GM12878 (cell line): Measurements from ENCODE around the gene CALN1. TPM values are rescaled to one million over a fixed set of nuclear protein-coding genes. Genes with fewer than 3 reads are reported as not detected.

ENCODE experiments used
- ATAC-seq: fragments of 200-7000 bp; cut with Tn5 transposase; 3 replicates; pipeline ENCODE4 v1.9.1; 2020; ENCODE audit warnings: mild to moderate bottlenecking, moderate library complexity
- BruUV-seq: library from RNA; stranded (reverse); fragments of 400-500 nt; replicated peaks from 2 replicates; lab custom pipeline; 2021; lab: Mats Ljungman, UMichigan
- CTCF ChIA-PET: fragments of 300-600 bp; sonication (Branson Sonifier 250); formaldehyde crosslinking; extraction: SDS; loops from one replicate; lab custom pipeline; 2021; ENCODE audit warnings: inconsistent platforms; lab: Yijun Ruan, JAX
- POLR2A ChIA-PET: fragments of 350-600 bp; formaldehyde crosslinking; extraction: SDS; loops from one replicate; lab custom pipeline; 2021; ENCODE audit warnings: inconsistent platforms; lab: Charles Lee
- RAD21 ChIA-PET: fragments of 300-600 bp; sonication (Branson Sonifier 250); formaldehyde crosslinking; loops from one replicate; lab custom pipeline; 2023; ENCODE audit warnings: antibody characterized with exemption; ENCODE audit not compliant: unreplicated experiment; lab: Charles Lee
- SMC1A ChIA-PET: fragments of 300-600 bp; sonication (Branson Sonifier 250); formaldehyde crosslinking; loops from one replicate; lab custom pipeline; 2023; ENCODE audit not compliant: unreplicated experiment, uncharacterized antibody; lab: Charles Lee
- DNase-seq: peaks from one replicate; pipeline ENCODE4 v3.0.0-alpha.2; 2011; ENCODE audit warnings: low read depth, low spot score
- FAIRE-seq: peaks from 3 replicates; lab custom pipeline; 2011; peaks lifted over from hg19 to GRCh38; lab: Jason Lieb, UNC
- H2AFZ ChIP-seq: 2 replicates; pipeline ENCODE4 v1.6.0; 2011; ENCODE audit warnings: low read depth, low read length, control low read depth; ENCODE audit not compliant: control insufficient read depth
- H3K27ac ChIP-seq: 2 replicates; pipeline ENCODE4 v1.5.1; 2011; ENCODE audit warnings: control low read depth; ENCODE audit not compliant: control insufficient read depth, insufficient read depth
- H3K27me3 ChIP-seq, 2 experiments: replicated peaks in 1 of 2; 2 replicates each; pipeline versions ENCODE4 v1.6.0 to v1.6.1; 2011; ENCODE audit warnings: low read length in 1 of 2; ENCODE audit not compliant: control insufficient read depth in 2 of 2, insufficient read depth in 2 of 2
- H3K36me3 ChIP-seq, 2 experiments: 2 replicates each; pipeline ENCODE4 v1.5.1; 2011; ENCODE audit warnings: low read length in 1 of 2; ENCODE audit not compliant: control insufficient read depth in 2 of 2, insufficient read depth in 2 of 2
- H3K4me1 ChIP-seq: 2 replicates; pipeline ENCODE4 v1.6.1; 2011; ENCODE audit warnings: mild to moderate bottlenecking, low read length, moderate library complexity, mixed read lengths; ENCODE audit not compliant: control insufficient read depth, insufficient read depth
- H3K4me2 ChIP-seq: 2 replicates; pipeline ENCODE4 v1.6.0; 2011; ENCODE audit warnings: control low read depth; ENCODE audit not compliant: control insufficient read depth, insufficient read depth
- H3K4me3 ChIP-seq: fragments of 200-600 bp; sonication (generic); 2 replicates; pipeline ENCODE4 v1.5.1; 2016
- H3K79me2 ChIP-seq: 2 replicates; pipeline ENCODE4 v1.6.0; 2011; ENCODE audit warnings: low read length; ENCODE audit not compliant: control insufficient read depth, insufficient read depth
- H3K9ac ChIP-seq: 2 replicates; pipeline ENCODE4 v1.8.0; 2011; ENCODE audit warnings: low read length, control low read depth, mixed read lengths; ENCODE audit not compliant: control insufficient read depth, insufficient read depth
- H3K9me3 ChIP-seq: replicated peaks from 3 replicates; pipeline ENCODE4 v1.5.1; 2011; ENCODE audit warnings: mild to moderate bottlenecking, low read length; ENCODE audit not compliant: control insufficient read depth, insufficient read depth
- H4K20me1 ChIP-seq: 2 replicates; pipeline ENCODE4 v1.6.0; 2011; ENCODE audit not compliant: control insufficient read depth, insufficient read depth
- FOXK2 ChIP-seq: fragments of 450-650 bp; IDR thresholded peaks from 2 replicates; pipeline ENCODE4 v1.6.1; 2017; ENCODE audit warnings: mild to moderate bottlenecking, moderate library complexity
- POLR2AphosphoS5 ChIP-seq: IDR thresholded peaks from 2 replicates; pipeline ENCODE4 v1.6.1; 2011; ENCODE audit warnings: mild to moderate bottlenecking, low read length, inconsistent platforms
- PRDM15 ChIP-seq: fragments of 450-650 bp; formaldehyde crosslinking; IDR thresholded peaks from 2 replicates; pipeline ENCODE4 v1.4.0; 2020; ENCODE audit warnings: mild to moderate bottlenecking, moderate library complexity
- REST ChIP-seq: IDR thresholded peaks from 2 replicates; pipeline ENCODE4 v1.6.1; 2012; ENCODE audit warnings: mild to moderate bottlenecking, low read depth, low read length
- WRNIP1 ChIP-seq: IDR thresholded peaks from 2 replicates; pipeline ENCODE4 v1.6.1; 2011; ENCODE audit warnings: low read depth, low read length, improper control_type of control experiment, borderline replicate concordance
- ZBTB11 ChIP-seq: fragments of 450-650 bp; formaldehyde crosslinking; IDR thresholded peaks from 2 replicates; pipeline ENCODE4 v1.5.0; 2022; ENCODE audit warnings: mild to moderate bottlenecking, missing genetic modification characterization
- ZBTB40 ChIP-seq: fragments of 450-650 bp; IDR thresholded peaks from 2 replicates; pipeline ENCODE4 v1.6.1; 2016; ENCODE audit warnings: mild to moderate bottlenecking, moderate library complexity, borderline replicate concordance
- WGBS: methylation state at CpG from one replicate; pipeline ENCODE4 v1.1.6; 2016; ENCODE audit warnings: low lambda C conversion rate; ENCODE audit not compliant: insufficient replicate concordance, insufficient coverage; ENCODE audit errors: missing lambda C conversion rate; 5-methylcytosine and 5-hydroxymethylcytosine counted together
- in situ Hi-C: fragments of 300-500 bp; cut with MboI; formaldehyde crosslinking; loops from 9 replicates; pipeline ENCODE4 v1.14.3; 2018; ENCODE audit warnings: mixed read lengths
- intact Hi-C: fragments of 100-400 bp; cut with micrococcal nuclease; formaldehyde crosslinking; loops from one replicate; pipeline ENCODE4 v1.14.2; 2022; ENCODE audit not compliant: unreplicated experiment
- polyA plus RNA-seq, 11 experiments: library from polyadenylated mRNA; depleted of rRNA in 4 of 11; unstranded in 6 of 11; stranded (reverse) in 5 of 11; fragments of >200 nt; fragmentation: Nextera tagmentation in 4 of 11; fragmentation: Illumina TruSeq in 1 of 11; extraction: Ambion mirVana in 4 of 11; extraction: Trizol in 1 of 11; gene quantifications; 1 replicate in 1 of 11; 2 replicates in 10 of 11; pipeline versions ENCODE4 v1.2.1 to v1.2.3, GENCODE V29; 2011 to 2016; ENCODE audit warnings: inconsistent platforms in 2 of 11, missing spikeins in 2 of 11, low read depth in 1 of 11
- total RNA-seq, 4 experiments: library from RNA; depleted of rRNA in 3 of 4; stranded (reverse); fragments of >200 nt in 3 of 4; fragmentation: Illumina TruSeq in 1 of 4; extraction: Trizol in 1 of 4; gene quantifications; 2 replicates each; pipeline versions ENCODE4 v1.2.1 to v1.2.3, GENCODE V29; 2013 to 2021

The CALN1 gene
- total and polyA plus RNA-seq, 10 of the 15 experiments (the other 5 are each of a cell fraction or from before 2014, with no cell fraction given), result 0.48 to 15.3 (median 1.6) TPM

- no peak for TF ChIP-seq PRDM15
Observed at GRCh38 chr7:71860572-71860971, 551.6 kb downstream of the CALN1 start (continued).

GRCh38 chr7:71857338-71857737, 554.8 kb downstream of the CALN1 start:
- in situ Hi-C loops (no loop called here), intact Hi-C loops (no loop called here)
- H3K4me2 ChIP-seq, result no peak overlapping the region
- no peak for ATAC-seq
- no peaks in the 10 kb centered on the region; the same call in 1 of the 3 replicates for H3K9me3 ChIP-seq
- WGBS, result 24% methylated on average over 5 of the region's 6 CpGs
- H3K9ac ChIP-seq, result no peak overlapping the region
- H3K27me3 ChIP-seq, result no peaks in the 10 kb centered on the region
- H3K4me1 ChIP-seq, result no peaks in the 10 kb centered on the region
- no peak overlapping the region for H2AFZ ChIP-seq
- no peak overlapping the region for H3K4me3 ChIP-seq
- FAIRE-seq, result no peak
- ChIA-PET SMC1A (no interaction called here), CTCF (no interaction called here), RAD21 (no interaction called here), POLR2A (no interaction called here)
- BruUV-seq, result no TSS peak
- H4K20me1 ChIP-seq, result no peaks in the 10 kb centered on the region
- no peak overlapping the region for H3K27ac ChIP-seq
- H3K36me3 ChIP-seq, result no peaks in the 10 kb centered on the region
- H3K79me2 ChIP-seq, result no peaks in the 10 kb centered on the region
- no peak for DNase-seq
- TF ChIP-seq ZBTB11 (CRISPR knock-in tag), result no peak
- no peak for TF ChIP-seq WRNIP1
- TF ChIP-seq FOXK2, result no peak
- no peak for TF ChIP-seq ZBTB40
- TF ChIP-seq REST, result no peak
- no peak for TF ChIP-seq POLR2AphosphoS5
